ENCODE results near the gene TBC1D10A. TPM values are rescaled to one million over a fixed set of nuclear protein-coding genes. Genes with fewer than 3 reads are reported as not detected.

Gene TBC1D10A
- total RNA-seq, 1 donor, result 29.8 TPM

DNA sequence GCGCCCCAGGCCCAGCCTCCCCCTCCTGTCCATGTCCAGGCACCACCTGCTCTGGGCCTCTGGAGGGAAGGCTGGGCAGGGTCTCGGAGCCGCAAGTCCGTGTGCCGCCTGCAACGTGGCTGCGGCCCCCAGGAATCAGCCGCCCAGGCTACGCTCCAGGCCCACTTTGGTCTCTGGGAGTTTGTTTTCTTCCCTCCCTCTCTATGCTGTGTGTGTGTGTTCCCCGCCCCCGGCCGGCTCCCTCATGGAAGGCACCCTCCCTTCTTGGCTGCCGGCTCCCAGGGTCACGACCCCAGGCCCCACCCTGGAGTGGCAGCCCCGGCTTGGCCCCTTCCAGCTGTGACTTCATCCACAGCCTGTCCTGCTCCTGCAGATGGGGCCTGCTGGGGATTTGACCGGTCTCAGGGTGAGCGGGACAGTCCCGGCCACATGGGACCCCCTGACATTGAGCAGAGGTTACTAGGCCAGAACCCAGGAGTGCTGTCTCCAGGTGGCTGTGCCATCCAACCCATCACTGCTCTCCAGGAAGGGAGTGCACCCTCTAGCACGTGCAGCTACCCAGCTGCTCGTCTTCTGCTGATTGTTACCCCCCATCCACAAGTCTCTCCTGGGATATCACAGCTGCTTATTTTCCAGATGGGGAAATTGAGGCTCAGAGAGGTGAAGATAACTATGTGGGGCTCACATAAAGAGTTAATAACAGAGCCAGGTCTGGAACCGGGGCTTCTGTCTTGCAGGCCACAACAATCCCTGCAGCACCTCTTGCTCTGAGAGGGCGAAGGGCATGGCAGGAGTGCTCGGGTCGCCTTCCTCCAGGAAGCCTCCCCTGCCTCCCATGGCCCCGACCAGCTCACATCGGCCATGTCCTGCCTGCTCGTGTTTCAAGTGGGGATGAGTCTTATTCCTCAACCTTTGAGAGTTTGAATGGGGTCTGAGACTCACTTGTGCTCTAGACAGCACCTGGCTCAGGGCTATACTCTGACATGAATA lies 77.4 kb downstream of the TBC1D10A start:
- H3K4me3 ChIP-seq (ENCODE audit: low read depth, low read length), result no peak overlapping the region
- TF ChIP-seq, protein P1, sequence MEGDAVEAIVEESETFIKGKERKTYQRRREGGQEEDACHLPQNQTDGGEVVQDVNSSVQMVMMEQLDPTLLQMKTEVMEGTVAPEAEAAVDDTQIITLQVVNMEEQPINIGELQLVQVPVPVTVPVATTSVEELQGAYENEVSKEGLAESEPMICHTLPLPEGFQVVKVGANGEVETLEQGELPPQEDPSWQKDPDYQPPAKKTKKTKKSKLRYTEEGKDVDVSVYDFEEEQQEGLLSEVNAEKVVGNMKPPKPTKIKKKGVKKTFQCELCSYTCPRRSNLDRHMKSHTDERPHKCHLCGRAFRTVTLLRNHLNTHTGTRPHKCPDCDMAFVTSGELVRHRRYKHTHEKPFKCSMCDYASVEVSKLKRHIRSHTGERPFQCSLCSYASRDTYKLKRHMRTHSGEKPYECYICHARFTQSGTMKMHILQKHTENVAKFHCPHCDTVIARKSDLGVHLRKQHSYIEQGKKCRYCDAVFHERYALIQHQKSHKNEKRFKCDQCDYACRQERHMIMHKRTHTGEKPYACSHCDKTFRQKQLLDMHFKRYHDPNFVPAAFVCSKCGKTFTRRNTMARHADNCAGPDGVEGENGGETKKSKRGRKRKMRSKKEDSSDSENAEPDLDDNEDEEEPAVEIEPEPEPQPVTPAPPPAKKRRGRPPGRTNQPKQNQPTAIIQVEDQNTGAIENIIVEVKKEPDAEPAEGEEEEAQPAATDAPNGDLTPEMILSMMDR (IDR thresholded peaks at IDR 0.05; ENCODE audit: insufficient read depth, low read depth, low read length), result no peak
- DNase-seq (ENCODE audit: low read depth), result peak; percentile 62

DNA sequence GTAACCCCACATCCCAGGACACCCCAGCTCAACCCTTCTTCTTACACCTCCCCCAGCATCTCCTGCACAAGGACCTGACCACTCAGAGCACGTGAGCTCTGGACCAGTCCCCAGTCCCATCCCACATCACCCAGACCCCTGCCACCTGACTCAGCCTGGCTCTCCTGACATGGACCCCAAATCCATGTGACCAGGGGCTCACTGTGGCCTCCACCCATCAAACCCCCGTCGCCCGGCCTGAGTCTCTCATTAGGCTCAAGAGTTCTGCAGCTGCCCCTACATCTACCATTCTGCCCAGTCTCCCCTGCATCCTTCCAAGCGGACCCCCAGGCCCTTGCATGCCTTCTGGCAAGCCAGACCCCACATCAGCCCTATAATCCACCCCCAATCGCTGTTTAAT lies 78.3 kb downstream of the TBC1D10A start:
- DNase-seq (ENCODE audit: low read depth), result no peak
- TF ChIP-seq, protein P1 (IDR thresholded peaks at IDR 0.05; ENCODE audit: insufficient read depth, low read depth, low read length), result no peak
- no peak overlapping the region for H3K4me3 ChIP-seq (ENCODE audit: low read depth, low read length)

DNA sequence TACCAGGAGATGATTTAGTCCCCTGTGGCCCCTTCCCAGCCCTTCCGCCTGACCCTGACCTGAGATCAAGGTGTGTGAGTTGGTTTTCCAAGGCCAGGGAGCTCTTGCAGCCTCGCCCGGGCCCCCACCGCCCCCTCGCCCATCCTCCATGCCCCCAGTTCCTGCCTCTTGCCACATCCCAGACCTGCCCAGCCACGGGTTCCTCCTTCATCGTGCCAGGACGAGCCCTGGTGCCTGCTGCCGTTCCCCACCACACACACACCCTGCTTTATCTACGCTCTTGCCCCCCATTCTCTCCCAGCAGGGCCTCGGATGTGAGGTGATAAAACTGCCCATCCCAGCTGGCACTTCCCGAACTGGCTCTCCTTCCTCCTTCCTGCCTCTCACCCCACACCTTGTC lies 78.8 kb downstream of the TBC1D10A start:
- no peak overlapping the region for H3K4me3 ChIP-seq (ENCODE audit: low read depth, low read length)
- TF ChIP-seq, protein P1 (IDR thresholded peaks at IDR 0.05; ENCODE audit: insufficient read depth, low read depth, low read length), result no peak
- no peak for DNase-seq (ENCODE audit: low read depth)

DNA sequence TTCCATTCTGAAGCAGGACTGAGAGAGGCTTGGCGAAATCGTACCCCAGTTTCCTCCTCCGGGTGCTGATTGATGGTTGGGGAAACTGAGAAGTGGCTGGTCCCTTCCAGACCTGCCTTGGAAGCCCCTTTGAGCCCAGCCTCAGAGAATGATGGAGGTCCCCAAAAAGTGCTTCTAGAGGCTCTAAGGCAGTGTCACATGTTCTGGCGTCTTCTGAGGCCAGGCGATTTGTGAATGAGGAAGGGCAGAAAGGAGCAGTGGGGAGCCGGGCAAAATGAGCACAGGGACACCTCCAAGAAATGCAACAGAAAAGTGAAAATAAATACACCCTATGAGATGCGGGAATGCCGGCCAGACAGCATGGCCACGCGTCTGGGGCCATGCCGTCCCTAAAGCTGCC lies 79.2 kb downstream of the TBC1D10A start:
- TF ChIP-seq, protein P1 (IDR thresholded peaks at IDR 0.05; ENCODE audit: insufficient read depth, low read depth, low read length), result no peak
- no peak overlapping the region for H3K4me3 ChIP-seq (ENCODE audit: low read depth, low read length)

DNA sequence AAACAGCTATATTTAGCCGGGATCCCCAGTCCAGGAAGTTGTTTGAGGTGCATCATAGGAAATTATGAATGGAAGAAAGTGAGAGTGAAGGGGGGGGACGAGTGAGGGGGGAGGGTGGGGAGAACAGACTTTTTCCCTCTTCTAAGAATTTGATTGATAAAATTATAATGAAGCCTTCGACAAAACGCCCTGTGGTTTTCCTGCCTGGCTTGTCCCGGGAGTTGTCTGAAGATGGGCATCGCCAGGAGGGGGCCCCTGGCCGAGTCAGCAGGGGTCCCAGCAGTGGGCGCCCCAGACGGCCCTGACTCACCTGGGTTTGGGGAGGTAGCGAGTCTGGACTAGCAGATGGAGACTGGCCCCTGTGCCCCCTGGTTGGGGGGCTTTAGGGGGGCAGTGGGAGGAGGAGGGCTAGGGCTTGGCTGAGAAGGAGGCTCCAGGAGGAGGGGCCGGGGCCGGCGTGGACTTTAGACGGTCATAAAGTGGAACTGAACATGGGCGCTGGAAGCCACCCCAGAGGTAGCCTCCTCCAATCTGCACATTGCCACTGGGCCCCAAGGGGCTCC lies 79.8 kb downstream of the TBC1D10A start:
- H3K4me3 ChIP-seq (ENCODE audit: low read depth, low read length), result peak overlapping the region; percentile 70
- no peak for DNase-seq (ENCODE audit: low read depth)
- TF ChIP-seq, protein P1 (IDR thresholded peaks at IDR 0.05; ENCODE audit: insufficient read depth, low read depth, low read length), result peak; percentile 2

More for the DNA sequence above, 79.2 kb downstream of the TBC1D10A start:
- no peak for DNase-seq (ENCODE audit: low read depth)

DNA sequence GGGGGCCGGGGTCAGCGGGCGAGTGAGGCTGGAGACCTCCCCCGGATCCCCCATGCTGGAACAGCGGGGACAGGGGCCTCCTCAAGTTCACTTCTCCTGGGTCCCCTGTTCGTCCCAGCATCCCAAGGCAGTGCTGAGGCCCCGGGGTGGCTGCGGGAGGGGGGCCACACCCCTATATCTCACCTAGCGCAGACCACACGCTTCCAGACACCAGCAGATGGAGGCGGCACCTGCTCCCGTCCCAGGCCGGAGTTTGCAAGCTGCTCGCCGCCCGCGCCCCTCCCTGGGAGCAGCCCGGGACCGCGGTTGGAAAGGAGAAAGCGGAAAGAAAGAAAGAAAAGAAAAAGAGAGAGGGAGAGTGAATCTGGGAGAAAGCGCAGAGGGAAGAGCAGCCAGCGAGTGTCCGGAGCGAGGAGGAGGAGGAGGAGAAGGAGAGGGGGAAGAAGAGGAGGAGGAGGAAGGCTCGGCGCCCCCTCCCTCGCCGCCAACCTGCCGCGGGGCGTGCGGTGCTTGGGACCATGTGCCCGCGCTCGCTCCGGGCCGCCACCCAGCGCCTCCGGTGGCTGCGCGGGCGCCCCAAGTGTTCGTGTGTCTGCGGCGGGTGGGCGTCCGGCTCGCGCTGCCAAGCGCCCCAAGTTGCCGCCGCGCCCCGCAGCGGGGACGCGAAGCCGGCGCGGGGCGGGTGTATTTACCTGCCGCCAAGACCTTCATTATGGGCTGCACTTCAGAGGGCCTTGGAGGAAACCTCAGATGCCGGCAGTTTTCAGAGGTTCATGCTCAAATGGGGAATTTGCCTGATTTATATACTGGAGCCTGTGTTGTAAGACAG lies 80.5 kb downstream of the TBC1D10A start, which contains the start of gene LIF:
TSS of gene LIF (minus strand) at position 775 of the 829 bp plus-strand sequence. CDS start at position 711, 64 bp downstream.
- DNase-seq (ENCODE audit: low read depth), result peak; percentile 72
- TF ChIP-seq, protein P1 (IDR thresholded peaks at IDR 0.05; ENCODE audit: insufficient read depth, low read depth, low read length), result no peak
- peak within 1 kb of the TSS; percentile 70 for H3K4me3 ChIP-seq (ENCODE audit: low read depth, low read length)

Measured in fibroblast of villous mesenchyme (primary cell).